ENCODE results near the gene CYTL1.

- TF ChIP-seq, protein P1, sequence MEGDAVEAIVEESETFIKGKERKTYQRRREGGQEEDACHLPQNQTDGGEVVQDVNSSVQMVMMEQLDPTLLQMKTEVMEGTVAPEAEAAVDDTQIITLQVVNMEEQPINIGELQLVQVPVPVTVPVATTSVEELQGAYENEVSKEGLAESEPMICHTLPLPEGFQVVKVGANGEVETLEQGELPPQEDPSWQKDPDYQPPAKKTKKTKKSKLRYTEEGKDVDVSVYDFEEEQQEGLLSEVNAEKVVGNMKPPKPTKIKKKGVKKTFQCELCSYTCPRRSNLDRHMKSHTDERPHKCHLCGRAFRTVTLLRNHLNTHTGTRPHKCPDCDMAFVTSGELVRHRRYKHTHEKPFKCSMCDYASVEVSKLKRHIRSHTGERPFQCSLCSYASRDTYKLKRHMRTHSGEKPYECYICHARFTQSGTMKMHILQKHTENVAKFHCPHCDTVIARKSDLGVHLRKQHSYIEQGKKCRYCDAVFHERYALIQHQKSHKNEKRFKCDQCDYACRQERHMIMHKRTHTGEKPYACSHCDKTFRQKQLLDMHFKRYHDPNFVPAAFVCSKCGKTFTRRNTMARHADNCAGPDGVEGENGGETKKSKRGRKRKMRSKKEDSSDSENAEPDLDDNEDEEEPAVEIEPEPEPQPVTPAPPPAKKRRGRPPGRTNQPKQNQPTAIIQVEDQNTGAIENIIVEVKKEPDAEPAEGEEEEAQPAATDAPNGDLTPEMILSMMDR (IDR thresholded peaks at IDR 0.05) = no peak
- TF ChIP-seq POLR2A (IDR thresholded peaks at IDR 0.05) = no peak
Measured at GRCh38 chr4:5020341-5020740, 1.1 kb upstream of the CYTL1 start.

Data from body of pancreas (tissue), 4 donors.